Esophagus muscularis mucosa (tissue), 4 donors: ENCODE measurements around the gene ACSM3. TPM values are rescaled to one million over a fixed set of nuclear protein-coding genes. Genes with fewer than 3 reads are reported as not detected.

Source experiments
- DNase-seq: peaks from one replicate; pipeline ENCODE4 v3.0.0-alpha.2; 2017; ENCODE audit errors: extremely low spot score
- H3K27ac ChIP-seq, 4 donors: fragments of 200-600 bp; sonication (generic); replicated peaks in 1 of 4; 1 replicate in 3 of 4; 2 replicates in 1 of 4; pipeline ENCODE4 v1.5.1; 2016 to 2019; ENCODE audit warnings: mild to moderate bottlenecking in 1 of 4
- H3K27me3 ChIP-seq, 4 donors: fragments of 200-600 bp; sonication (generic); one replicate each; pipeline versions ENCODE4 v1.5.1 to v1.6.0; 2016 to 2019
- H3K36me3 ChIP-seq, 4 donors: fragments of 200-600 bp; sonication (generic); one replicate each; pipeline ENCODE4 v1.5.1; 2016 to 2019
- H3K4me1 ChIP-seq, 4 donors: fragments of 200-600 bp; sonication (generic); one replicate each; pipeline ENCODE4 v1.5.1; 2016 to 2019
- H3K4me3 ChIP-seq, 4 donors: fragments of 200-600 bp; sonication (generic); 1 replicate in 2 of 4; 2 replicates in 2 of 4; pipeline ENCODE4 v1.5.1; 2016 to 2019; ENCODE audit warnings: mild to moderate bottlenecking in 4 of 4, moderate library complexity in 1 of 4
- H3K9me3 ChIP-seq, 4 donors: fragments of 200-600 bp; sonication (generic); 1 replicate in 3 of 4; 2 replicates in 1 of 4; pipeline ENCODE4 v1.5.1; 2016 to 2019
- CTCF ChIP-seq, 3 experiments: fragments of 200-600 bp in 2 of 3; fragments of 450-650 bp in 1 of 3; sonication (generic) in 2 of 3; IDR thresholded peaks; one replicate each; pipeline ENCODE4 v1.5.1; 2017 to 2019; ENCODE audit warnings: antibody characterized with exemption in 3 of 3, mild to moderate bottlenecking in 2 of 3, moderate library complexity in 1 of 3
- EP300 ChIP-seq: sonication (generic); formaldehyde crosslinking; IDR thresholded peaks from one replicate; pipeline ENCODE4 v1.6.1; 2017; ENCODE audit warnings: antibody characterized with exemption
- POLR2A ChIP-seq: fragments of 450-650 bp; IDR thresholded peaks from one replicate; pipeline ENCODE4 v1.6.1; 2017; ENCODE audit warnings: antibody characterized with exemption, moderate library complexity, mild to moderate bottlenecking, low read depth
- POLR2AphosphoS5 ChIP-seq, 2 donors: sonication (generic); formaldehyde crosslinking; IDR thresholded peaks; one replicate each; pipeline ENCODE4 v1.6.1; 2017; ENCODE audit warnings: antibody characterized with exemption in 2 of 2
- WGBS: methylation state at CpG from one replicate; pipeline ENCODE4 v1.1.5; 2018; 5-methylcytosine and 5-hydroxymethylcytosine counted together
- intact Hi-C: fragments of 100-400 bp; cut with DNase I; formaldehyde crosslinking; loops from one replicate; pipeline ENCODE4 v1.15.1; 2023
- total RNA-seq, 4 donors: library from RNA; depleted of rRNA; stranded (reverse); fragments of >200 nt; gene quantifications; one replicate each; pipeline versions ENCODE4 v1.1.0 to v1.2.1, GENCODE V29; 2016

Gene ACSM3
- total RNA-seq, 4 donors from 2014 or later = 4.3 to 11.0 (median 5.9) TPM

- H3K4me1 ChIP-seq = no peaks in the 10 kb centered on the region
- no peak overlapping the region for H3K27ac ChIP-seq
- TF ChIP-seq POLR2AphosphoS5 (IDR thresholded peaks at IDR 0.05) (no peak), POLR2A (no peak), CTCF (IDR thresholded peaks at IDR 0.05) (no peak), EP300 (no peak)
- H3K9me3 ChIP-seq = no peaks in the 10 kb centered on the region
- no peak overlapping the region for H3K4me3 ChIP-seq
- H3K27me3 ChIP-seq = no peaks in the 10 kb centered on the region
- intact Hi-C loops = no loop called here
- peaks cover 0 to 3% (median 0%) of the 10 kb centered on the region in 4 donors for H3K36me3 ChIP-seq
- DNase-seq = no peak
These were observed 25.3 kb downstream of the ACSM3 start for GRCh38 chr16:20789130-20789529.

DNA sequence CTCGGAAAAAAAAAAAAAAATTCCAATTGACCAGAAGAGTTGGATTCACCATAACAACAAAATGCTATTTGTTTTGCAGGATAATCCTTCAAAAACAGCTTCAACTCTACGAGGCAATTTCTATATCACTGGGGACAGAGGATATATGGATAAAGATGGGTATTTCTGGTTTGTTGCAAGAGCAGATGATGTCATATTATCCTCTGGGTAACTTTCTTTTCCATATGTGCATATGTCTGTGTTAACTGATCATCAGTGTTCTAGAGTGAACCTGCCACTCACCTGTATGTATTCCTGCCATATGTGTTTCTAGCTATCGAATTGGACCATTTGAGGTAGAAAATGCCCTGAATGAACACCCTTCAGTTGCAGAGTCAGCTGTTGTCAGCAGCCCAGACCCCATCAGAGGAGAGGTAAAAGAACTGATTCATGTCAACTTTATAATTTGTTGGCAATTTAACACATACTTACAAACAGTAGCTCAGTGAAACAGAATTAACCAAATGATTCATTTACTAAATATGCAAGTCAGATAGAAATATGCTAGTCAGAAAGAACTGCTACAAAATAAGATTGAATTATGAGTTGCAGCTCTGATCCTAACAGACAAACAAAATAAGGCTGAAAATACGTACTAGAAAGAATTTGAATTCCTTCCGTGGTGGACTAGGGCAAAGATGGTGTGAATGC is 28.3 kb downstream of the ACSM3 start:
- no peak overlapping the region for H3K27ac ChIP-seq
- intact Hi-C loops = no loop called here
- no peaks in the 10 kb centered on the region for H3K4me1 ChIP-seq
- no peaks in the 10 kb centered on the region for H3K27me3 ChIP-seq
- no peak for TF ChIP-seq POLR2AphosphoS5 (IDR thresholded peaks at IDR 0.05)
- TF ChIP-seq POLR2A = no peak
- no peak for TF ChIP-seq EP300
- TF ChIP-seq CTCF (IDR thresholded peaks at IDR 0.05) = no peak
- H3K9me3 ChIP-seq = no peaks in the 10 kb centered on the region
- H3K4me3 ChIP-seq = no peak overlapping the region
- WGBS = 87% methylated on average over 5 of the region's 5 CpGs
- H3K36me3 ChIP-seq = peaks cover 0 to 21% (median 4%) of the 10 kb centered on the region in 4 donors
- DNase-seq = no peak

DNA sequence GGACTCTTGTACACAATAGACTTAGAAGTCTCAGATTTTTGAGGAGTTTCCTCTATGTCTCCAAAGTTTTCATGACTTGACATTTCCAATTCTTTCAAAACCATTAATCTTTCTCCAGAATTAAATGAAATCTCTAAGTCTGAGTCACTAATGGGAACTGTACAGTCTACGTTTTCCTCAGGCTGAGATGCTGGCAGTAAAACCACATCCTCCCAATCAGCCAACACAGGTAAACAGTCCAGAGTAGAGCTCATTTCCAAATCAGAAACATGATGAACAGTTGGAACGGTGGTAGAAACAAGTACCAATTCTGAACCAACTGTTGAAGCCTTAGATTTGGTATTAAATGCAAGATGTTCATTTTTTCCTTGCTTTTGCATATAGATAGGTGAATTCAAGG is 34.5 kb downstream of the ACSM3 start:
- H3K36me3 ChIP-seq = peaks cover 0 to 50% (median 19%) of the 10 kb centered on the region in 4 donors
- 67% methylated on average over 2 of the region's 2 CpGs for WGBS
- no peaks in the 10 kb centered on the region for H3K9me3 ChIP-seq
- no peak for DNase-seq
- no peak overlapping the region for H3K4me3 ChIP-seq
- no peak overlapping the region for H3K27ac ChIP-seq
- H3K4me1 ChIP-seq = peaks cover 0 to 11% (median 3%) of the 10 kb centered on the region in 4 donors
- H3K27me3 ChIP-seq = no peaks in the 10 kb centered on the region
- intact Hi-C loops = no loop called here
- TF ChIP-seq CTCF (IDR thresholded peaks at IDR 0.05) (no peak), POLR2AphosphoS5 (IDR thresholded peaks at IDR 0.05) (no peak), EP300 (no peak), POLR2A (no peak)

DNA sequence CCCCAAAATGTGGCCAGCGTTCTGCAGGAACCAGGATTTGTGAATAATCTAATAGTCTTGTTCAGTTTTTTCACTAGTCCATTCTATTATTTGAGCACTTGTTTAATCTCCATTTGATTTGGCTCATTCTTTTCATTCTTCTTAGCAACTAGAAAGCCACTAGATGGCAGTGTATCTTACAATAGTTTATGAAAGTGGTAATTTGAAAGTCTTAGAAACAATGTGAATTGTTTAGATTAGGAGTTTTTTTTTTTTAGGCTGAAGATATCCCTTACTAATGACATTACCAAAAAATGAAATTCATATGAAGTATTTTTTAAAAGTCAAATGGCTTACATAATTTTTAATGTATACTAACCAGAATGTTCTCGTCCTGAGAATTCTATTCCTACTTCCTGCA is 35.8 kb downstream of the ACSM3 start:
- H3K4me3 ChIP-seq = no peak overlapping the region
- no peaks in the 10 kb centered on the region for H3K9me3 ChIP-seq
- TF ChIP-seq POLR2AphosphoS5 (IDR thresholded peaks at IDR 0.05) (no peak), CTCF (IDR thresholded peaks at IDR 0.05) (peak; percentile 59 to 63 (median 61)), EP300 (no peak), POLR2A (no peak)
- H3K4me1 ChIP-seq = peaks cover 0 to 11% (median 3%) of the 10 kb centered on the region in 4 donors
- peaks cover 0 to 48% (median 19%) of the 10 kb centered on the region in 4 donors for H3K36me3 ChIP-seq
- H3K27ac ChIP-seq = no peak overlapping the region
- no peak for DNase-seq
- no peaks in the 10 kb centered on the region for H3K27me3 ChIP-seq
- 41% methylated on average over 2 of the region's 2 CpGs for WGBS
- intact Hi-C loops = no loop called here

DNA sequence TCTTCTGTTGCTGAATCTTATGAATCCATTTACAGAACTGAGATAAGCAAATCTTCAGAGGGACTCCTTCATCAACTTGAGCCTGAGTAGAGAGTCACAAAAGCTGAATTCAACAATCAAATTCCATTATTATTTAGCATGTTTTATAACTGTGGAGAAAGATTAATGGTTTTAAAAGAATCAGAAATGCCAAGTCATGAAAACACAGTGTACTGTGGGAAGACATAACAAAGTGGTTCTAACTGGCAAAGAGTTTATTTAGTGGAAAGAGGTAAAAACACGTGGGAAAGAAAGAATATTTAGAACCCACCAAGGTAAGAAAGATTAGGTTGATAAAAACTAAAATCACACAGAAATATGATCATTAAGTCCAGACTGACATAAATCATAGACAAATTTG is 37.5 kb downstream of the ACSM3 start:
- WGBS = 42% methylated on average over 1 of the region's 1 CpG

More for the DNA sequence above, 37.5 kb downstream of the ACSM3 start:
- TF ChIP-seq POLR2A = no peak
- TF ChIP-seq EP300 = no peak
- TF ChIP-seq CTCF (IDR thresholded peaks at IDR 0.05) = no peak
- TF ChIP-seq POLR2AphosphoS5 (IDR thresholded peaks at IDR 0.05) = no peak
- Histone ChIP-seq H3K4me1 (peaks cover 5 to 23% (median 17%) of the 10 kb centered on the region in 4 donors), H3K4me3 (no peak overlapping the region), H3K36me3 (peaks cover 0 to 35% (median 15%) of the 10 kb centered on the region in 4 donors), H3K27ac (no peak overlapping the region), H3K27me3 (no peaks in the 10 kb centered on the region), H3K9me3 (no peaks in the 10 kb centered on the region)
- intact Hi-C loops = loop anchor here (5.0 kb wide), 1 partner anchor 281 kb away; no protein-coding TSS in a partner anchor
- no peak for DNase-seq
